KMS-11 (cell line): ENCODE results near the gene CSKMT.

Source experiments
- H2AFZ ChIP-seq: fragments of 200-600 bp; sonication (generic); 2 replicates; pipeline ENCODE4 v1.6.1; 2016; ENCODE audit warnings: antibody characterized with exemption, mixed run types, low read depth
- H3K27ac ChIP-seq: fragments of 200-600 bp; sonication (generic); 2 replicates; pipeline ENCODE4 v1.6.1; 2016; ENCODE audit warnings: mild to moderate bottlenecking, mixed run types
- H3K27me3 ChIP-seq: fragments of 200-600 bp; sonication (generic); 2 replicates; pipeline ENCODE4 v1.6.1; 2017; ENCODE audit warnings: mild to moderate bottlenecking, low read depth, mixed run types, moderate library complexity; ENCODE audit not compliant: insufficient read depth
- H3K36me3 ChIP-seq: fragments of 200-600 bp; sonication (generic); 2 replicates; pipeline ENCODE4 v1.6.1; 2017; ENCODE audit warnings: mild to moderate bottlenecking, mixed run types; ENCODE audit not compliant: insufficient read depth
- H3K4me1 ChIP-seq: fragments of 200-600 bp; sonication (generic); 2 replicates; pipeline ENCODE4 v1.6.1; 2016; ENCODE audit warnings: mild to moderate bottlenecking, low read depth, mixed run types; ENCODE audit not compliant: poor library complexity, severe bottlenecking
- H3K4me2 ChIP-seq: fragments of 200-600 bp; sonication (generic); 2 replicates; pipeline ENCODE4 v1.7.0; 2016; ENCODE audit warnings: mild to moderate bottlenecking, mixed run types
- H3K4me3 ChIP-seq: fragments of 200-600 bp; sonication (generic); IDR thresholded peaks from 2 replicates; pipeline ENCODE4 v1.6.1; 2017; ENCODE audit warnings: low read depth, low read length, mixed read lengths; ENCODE audit not compliant: insufficient read depth
- H3K79me2 ChIP-seq: fragments of 200-600 bp; sonication (generic); 2 replicates; pipeline ENCODE4 v1.6.1; 2016; ENCODE audit warnings: low read depth, mixed run types; ENCODE audit not compliant: insufficient read depth
- H3K9ac ChIP-seq: fragments of 200-600 bp; sonication (generic); 2 replicates; pipeline ENCODE4 v1.6.1; 2016; ENCODE audit warnings: mild to moderate bottlenecking, mixed run types
- H4K20me1 ChIP-seq: fragments of 200-600 bp; sonication (generic); 2 replicates; pipeline ENCODE4 v1.6.1; 2016; ENCODE audit warnings: mild to moderate bottlenecking, mixed run types; ENCODE audit not compliant: insufficient read depth
- TF ChIP-seq, protein P1 (sequence below): fragments of 200-600 bp; sonication (generic); conservative IDR thresholded peaks from 2 replicates; pipeline ENCODE4 v1.6.1; 2017; ENCODE audit warnings: low read depth, mild to moderate bottlenecking, antibody characterized with exemption, low read length, moderate library complexity, mixed read lengths

Gene CSKMT

DNA sequence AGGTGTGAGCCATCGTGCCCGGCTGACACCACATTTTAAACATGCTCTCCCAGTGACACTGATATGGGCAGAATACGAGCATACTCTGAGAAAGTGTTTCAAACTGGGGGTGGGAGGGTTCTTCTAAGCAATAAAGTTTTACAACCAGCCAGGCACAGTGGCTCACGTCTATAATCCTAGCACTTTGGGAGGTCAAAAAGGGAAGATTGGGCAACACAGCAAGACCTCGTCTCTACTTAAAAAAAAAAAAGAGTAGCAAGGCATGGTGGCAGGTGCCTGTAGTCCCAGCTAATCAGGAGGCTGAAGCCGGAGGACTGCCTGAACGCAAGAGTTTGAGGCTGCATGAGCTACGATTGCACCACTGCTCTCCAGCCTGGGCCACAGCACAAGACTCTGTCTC lies 20.9 kb upstream of the CSKMT start:
- Histone ChIP-seq H3K9ac (no peak overlapping the region), H2AFZ (no peak overlapping the region), H4K20me1 (no peaks in the 10 kb centered on the region), H3K4me1 (peaks cover 42% of the 10 kb centered on the region), H3K27me3 (no peaks in the 10 kb centered on the region), H3K36me3 (peaks cover 7% of the 10 kb centered on the region; the same call in 1 of the 2 replicates), H3K27ac (no peak overlapping the region), H3K4me3 (no peak overlapping the region), H3K4me2 (no peak overlapping the region), H3K79me2 (peaks cover 57% of the 10 kb centered on the region)
- TF ChIP-seq, protein P1, sequence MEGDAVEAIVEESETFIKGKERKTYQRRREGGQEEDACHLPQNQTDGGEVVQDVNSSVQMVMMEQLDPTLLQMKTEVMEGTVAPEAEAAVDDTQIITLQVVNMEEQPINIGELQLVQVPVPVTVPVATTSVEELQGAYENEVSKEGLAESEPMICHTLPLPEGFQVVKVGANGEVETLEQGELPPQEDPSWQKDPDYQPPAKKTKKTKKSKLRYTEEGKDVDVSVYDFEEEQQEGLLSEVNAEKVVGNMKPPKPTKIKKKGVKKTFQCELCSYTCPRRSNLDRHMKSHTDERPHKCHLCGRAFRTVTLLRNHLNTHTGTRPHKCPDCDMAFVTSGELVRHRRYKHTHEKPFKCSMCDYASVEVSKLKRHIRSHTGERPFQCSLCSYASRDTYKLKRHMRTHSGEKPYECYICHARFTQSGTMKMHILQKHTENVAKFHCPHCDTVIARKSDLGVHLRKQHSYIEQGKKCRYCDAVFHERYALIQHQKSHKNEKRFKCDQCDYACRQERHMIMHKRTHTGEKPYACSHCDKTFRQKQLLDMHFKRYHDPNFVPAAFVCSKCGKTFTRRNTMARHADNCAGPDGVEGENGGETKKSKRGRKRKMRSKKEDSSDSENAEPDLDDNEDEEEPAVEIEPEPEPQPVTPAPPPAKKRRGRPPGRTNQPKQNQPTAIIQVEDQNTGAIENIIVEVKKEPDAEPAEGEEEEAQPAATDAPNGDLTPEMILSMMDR = no peak

DNA sequence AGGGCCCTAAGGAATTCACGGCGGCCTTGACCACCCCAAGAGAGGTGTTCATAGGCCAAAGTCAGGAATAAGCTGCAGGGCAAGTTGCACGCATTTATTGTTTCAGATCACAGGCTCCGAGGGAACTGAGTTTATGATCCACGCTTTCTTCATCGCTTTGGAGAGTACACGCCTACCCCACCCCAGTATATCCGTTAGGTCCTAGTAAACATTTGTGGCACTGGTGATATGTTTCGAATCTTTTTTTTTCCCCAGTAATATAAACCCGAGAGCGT lies 19.5 kb upstream of the CSKMT start:
- Histone ChIP-seq H4K20me1 (no peaks in the 10 kb centered on the region), H3K27ac (peak overlapping the region; percentile 80), H3K79me2 (peaks cover 62% of the 10 kb centered on the region), H3K4me2 (peak overlapping the region; percentile 86), H3K4me1 (peaks cover 43% of the 10 kb centered on the region), H3K9ac (peak overlapping the region; percentile 87; the same call in 1 of the 2 replicates), H3K4me3 (no peak overlapping the region), H3K27me3 (no peaks in the 10 kb centered on the region), H3K36me3 (peaks cover 7% of the 10 kb centered on the region; the same call in 1 of the 2 replicates), H2AFZ (peak overlapping the region; percentile 47; the same call in 1 of the 2 replicates)
- TF ChIP-seq, protein P1 = no peak

DNA sequence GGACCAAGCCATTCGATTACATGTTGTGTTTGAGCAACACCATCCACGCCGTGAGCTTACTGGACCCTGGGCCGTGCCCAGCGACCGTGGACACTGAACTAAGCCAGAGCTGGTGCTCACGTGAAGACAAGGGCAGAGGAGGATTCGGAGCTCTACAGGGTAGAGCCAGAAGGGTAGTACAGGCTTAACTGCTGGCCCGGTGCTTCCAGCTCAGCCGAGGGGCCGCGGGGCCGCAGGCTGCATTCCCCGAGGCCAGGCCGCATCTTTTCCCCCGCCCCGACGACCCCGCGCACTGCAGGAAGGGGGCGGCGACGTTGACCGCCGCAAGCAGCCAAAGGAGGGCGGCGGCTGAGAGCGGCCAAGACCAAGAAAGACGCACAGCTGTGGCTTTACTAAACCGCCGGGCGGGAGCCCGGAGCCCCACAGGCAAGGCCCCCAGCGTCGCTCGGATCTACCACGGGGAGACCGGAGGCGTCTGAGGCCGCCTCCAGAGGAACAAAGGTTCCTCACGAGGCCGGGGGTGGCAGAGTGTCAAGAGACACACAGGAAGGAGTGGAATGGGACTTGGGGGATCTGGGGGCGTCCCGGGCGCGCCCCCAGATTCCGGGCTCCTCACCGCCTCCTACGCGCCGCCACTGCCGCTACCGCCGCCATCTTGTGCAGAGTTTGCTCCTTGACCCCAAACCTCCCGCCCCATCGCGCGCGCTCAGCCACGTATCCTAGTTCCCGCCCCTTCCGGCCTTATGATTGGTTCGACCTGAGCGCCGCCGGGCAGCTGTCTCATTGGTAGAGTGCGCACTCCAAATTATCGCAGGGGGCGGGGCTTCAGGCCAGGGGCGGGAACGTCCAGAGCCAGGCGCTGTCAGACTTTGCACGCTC lies 18.9 kb upstream of the CSKMT start, which contains the start of gene GANAB:
Gene GANAB, minus strand, starts transcription at position 668 of the 879 bp plus-strand sequence. Its CDS starts 14 bp downstream, at position 654.
- TF ChIP-seq, protein P1 = no peak
- Histone ChIP-seq H3K79me2 (peaks cover 62% of the 10 kb centered on the region), H3K4me1 (peaks cover 46% of the 10 kb centered on the region), H3K27me3 (no peaks in the 10 kb centered on the region), H3K27ac (peak within 1 kb of the TSS; percentile 80), H3K9ac (peak within 1 kb of the TSS; percentile 87), H3K4me3 (no peak within 1 kb of the TSS), H4K20me1 (no peaks in the 10 kb centered on the region), H3K36me3 (peaks cover 7% of the 10 kb centered on the region; the same call in 1 of the 2 replicates), H3K4me2 (peak within 1 kb of the TSS; percentile 86), H2AFZ (peak within 1 kb of the TSS; percentile 47)

DNA sequence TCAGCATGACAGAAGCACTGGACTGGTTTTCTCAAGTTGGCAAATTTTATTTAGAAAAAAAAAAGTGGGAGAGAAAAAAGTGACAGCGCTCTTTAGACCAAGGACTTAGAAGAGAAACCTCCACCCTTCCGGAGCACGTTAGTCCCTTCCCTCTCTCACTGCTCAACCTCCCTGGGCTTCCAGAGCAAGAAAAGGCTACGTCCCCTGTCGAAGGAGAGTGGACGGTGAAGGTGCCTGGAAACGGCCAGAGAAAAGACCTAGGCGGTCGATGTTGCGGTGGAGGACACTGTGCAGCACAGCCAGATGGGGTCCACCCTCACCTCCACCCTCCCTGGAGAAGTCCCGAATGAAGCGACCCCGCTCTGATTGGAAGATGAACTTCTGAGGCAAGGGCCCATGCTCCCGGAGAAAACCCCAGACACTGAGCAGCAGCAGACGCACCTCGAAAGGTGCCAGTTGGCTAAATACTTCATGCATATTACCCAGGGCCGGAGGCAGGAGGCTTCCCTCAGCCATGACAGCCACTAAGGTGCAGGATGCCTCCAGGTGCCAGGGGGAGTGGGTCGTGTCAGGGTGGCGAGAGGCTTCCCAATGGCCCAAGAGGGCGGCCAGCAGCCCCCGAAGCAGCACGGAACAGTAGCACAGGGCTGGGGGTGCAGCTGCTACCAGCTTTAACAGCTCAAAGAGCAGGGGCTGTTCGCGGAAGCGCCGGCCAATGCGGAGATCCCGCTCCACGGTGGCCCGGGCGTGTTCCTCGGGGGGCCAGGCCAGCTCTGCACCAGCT lies 18.1 kb upstream of the CSKMT start:
- H3K36me3 ChIP-seq = peaks cover 7% of the 10 kb centered on the region; the same call in 1 of the 2 replicates
- H3K27me3 ChIP-seq = no peaks in the 10 kb centered on the region
- peak overlapping the region; percentile 47; the same call in 1 of the 2 replicates for H3K4me2 ChIP-seq
- no peak overlapping the region for H3K4me3 ChIP-seq
- TF ChIP-seq, protein P1 = no peak
- H4K20me1 ChIP-seq = no peaks in the 10 kb centered on the region
- peak overlapping the region; percentile 32; the same call in 1 of the 2 replicates for H3K27ac ChIP-seq
- H3K4me1 ChIP-seq = peaks cover 51% of the 10 kb centered on the region
- H3K79me2 ChIP-seq = peaks cover 62% of the 10 kb centered on the region
- no peak overlapping the region for H3K9ac ChIP-seq
- no peak overlapping the region for H2AFZ ChIP-seq
